ENCODE measurements around the gene CLRN1. TPM values are rescaled to one million over a fixed set of nuclear protein-coding genes. Genes with fewer than 3 reads are reported as not detected.

The CLRN1 gene
- total and polyA plus RNA-seq, 7 donors = not detected

DNA sequence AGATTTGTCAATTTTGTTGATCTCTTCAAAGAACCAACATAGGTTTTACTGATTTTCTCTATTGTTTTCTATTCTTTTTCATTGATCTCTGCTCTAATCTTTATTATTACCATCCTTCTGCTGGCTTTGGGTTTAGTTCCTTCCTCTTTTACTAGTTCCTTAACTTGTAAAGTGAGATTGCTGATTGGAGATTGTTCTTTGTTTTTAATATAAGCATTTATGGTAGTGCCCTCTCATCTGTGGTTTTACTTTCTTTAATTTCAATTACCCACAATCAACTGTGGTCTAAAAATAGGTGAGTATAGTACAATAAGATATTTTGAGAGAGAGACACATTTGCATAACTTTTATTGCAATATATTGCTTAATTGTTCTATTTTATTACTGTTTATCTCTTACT is 13.2 kb upstream of the CLRN1 start:
- DNase-seq = no peak
- H3K4me1 ChIP-seq = no peaks in the 10 kb centered on the region
- no peaks in the 10 kb centered on the region for H3K36me3 ChIP-seq
- no peak overlapping the region for H3K27ac ChIP-seq
- intact Hi-C loops (cut with DNase I) = no loop called here
- no peaks in the 10 kb centered on the region for H3K27me3 ChIP-seq
- H3K4me3 ChIP-seq = no peak overlapping the region
- no peak for TF ChIP-seq EP300 (IDR thresholded peaks at IDR 0.05)
- TF ChIP-seq POLR2A (IDR thresholded peaks at IDR 0.05) = no peak
- TF ChIP-seq, protein P1, sequence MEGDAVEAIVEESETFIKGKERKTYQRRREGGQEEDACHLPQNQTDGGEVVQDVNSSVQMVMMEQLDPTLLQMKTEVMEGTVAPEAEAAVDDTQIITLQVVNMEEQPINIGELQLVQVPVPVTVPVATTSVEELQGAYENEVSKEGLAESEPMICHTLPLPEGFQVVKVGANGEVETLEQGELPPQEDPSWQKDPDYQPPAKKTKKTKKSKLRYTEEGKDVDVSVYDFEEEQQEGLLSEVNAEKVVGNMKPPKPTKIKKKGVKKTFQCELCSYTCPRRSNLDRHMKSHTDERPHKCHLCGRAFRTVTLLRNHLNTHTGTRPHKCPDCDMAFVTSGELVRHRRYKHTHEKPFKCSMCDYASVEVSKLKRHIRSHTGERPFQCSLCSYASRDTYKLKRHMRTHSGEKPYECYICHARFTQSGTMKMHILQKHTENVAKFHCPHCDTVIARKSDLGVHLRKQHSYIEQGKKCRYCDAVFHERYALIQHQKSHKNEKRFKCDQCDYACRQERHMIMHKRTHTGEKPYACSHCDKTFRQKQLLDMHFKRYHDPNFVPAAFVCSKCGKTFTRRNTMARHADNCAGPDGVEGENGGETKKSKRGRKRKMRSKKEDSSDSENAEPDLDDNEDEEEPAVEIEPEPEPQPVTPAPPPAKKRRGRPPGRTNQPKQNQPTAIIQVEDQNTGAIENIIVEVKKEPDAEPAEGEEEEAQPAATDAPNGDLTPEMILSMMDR (IDR thresholded peaks at IDR 0.05) = no peak
- no peak for TF ChIP-seq POLR2AphosphoS5 (IDR thresholded peaks at IDR 0.05)
- no peaks in the 10 kb centered on the region for H3K9me3 ChIP-seq

DNA sequence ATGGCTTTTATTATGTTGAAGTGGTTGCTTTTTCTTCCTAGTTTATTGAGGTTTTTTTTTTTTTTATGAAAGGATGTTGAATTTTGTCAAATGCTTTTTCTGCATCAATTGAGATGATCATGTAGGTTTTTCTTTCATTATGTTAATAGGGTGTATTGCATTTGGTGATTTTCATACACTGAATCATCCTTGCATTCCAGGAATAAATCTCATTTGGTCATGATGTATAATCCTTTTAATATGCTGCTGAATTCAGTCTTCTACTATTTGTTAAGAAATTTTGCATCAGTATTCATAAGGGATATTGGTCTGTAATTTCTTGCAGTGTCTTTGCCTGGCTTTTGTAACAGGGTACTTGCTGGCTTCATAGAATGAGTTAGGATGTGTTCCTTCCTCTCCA is 11.5 kb upstream of the CLRN1 start:
- H3K27ac ChIP-seq = no peak overlapping the region
- no peak for TF ChIP-seq EP300 (IDR thresholded peaks at IDR 0.05)
- TF ChIP-seq POLR2A (IDR thresholded peaks at IDR 0.05) = no peak
- TF ChIP-seq, protein P1 (IDR thresholded peaks at IDR 0.05) = no peak
- TF ChIP-seq POLR2AphosphoS5 (IDR thresholded peaks at IDR 0.05) = no peak
- H3K4me3 ChIP-seq = no peak overlapping the region
- H3K27me3 ChIP-seq = no peaks in the 10 kb centered on the region
- no peaks in the 10 kb centered on the region for H3K9me3 ChIP-seq
- H3K36me3 ChIP-seq = no peaks in the 10 kb centered on the region
- intact Hi-C loops (cut with DNase I) = no loop called here
- no peak for DNase-seq
- H3K4me1 ChIP-seq = no peaks in the 10 kb centered on the region

DNA sequence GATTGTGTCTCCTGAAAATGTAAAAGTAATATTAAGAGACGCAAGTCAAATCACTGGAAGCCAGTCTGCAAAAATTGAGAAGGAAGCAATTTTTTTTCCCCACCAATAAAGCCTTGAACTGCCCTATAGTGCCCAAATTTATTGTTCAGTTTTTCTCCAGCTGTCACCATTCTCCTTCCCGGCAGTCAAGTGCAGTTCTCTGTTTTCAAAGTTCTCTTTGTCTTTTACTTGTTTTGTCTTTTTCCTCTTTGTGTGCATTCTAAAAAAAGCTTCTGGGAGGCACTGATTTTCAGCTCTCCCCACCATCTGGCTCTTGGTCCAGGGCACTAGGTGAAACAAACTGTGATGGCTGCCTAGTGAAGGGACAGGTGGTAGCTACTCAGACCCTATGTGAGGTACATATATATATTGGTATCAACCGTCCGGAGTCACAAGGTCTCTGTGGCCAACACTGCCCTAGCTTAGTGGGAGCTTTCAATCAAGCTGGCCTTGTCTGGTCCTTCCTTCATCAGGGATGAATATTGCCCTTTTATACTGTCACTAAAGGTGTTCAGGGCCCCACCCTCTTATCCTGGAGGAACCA is 6.1 kb upstream of the CLRN1 start:
- intact Hi-C loops (cut with DNase I) = no loop called here
- WGBS, 2 donors = 89 to 94% methylated on average over 4 of the region's 4 CpGs

DNA sequence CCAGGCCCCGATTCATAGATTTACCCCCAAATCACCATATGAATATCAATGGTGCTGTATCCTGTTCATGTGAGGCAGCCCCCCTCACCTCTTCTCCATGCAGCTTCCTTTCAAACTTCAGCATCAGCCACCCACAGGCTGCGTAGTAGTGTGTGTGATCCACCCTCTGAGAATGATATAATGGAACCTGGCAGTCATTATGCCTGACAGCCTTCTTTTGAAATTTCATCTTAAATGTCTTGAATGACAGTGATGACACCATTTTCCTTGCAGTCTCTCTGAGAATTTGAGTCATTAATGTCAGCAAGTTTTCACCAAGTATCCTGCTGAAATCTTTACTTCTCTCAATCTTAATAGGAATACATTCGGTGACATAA is 3.5 kb upstream of the CLRN1 start:
- H3K4me1 ChIP-seq = no peaks in the 10 kb centered on the region
- 86 to 87% methylated on average over 3 of the region's 3 CpGs for WGBS, 2 donors
- TF ChIP-seq, protein P1 (IDR thresholded peaks at IDR 0.05) = no peak
- TF ChIP-seq POLR2A (IDR thresholded peaks at IDR 0.05) (no peak), POLR2AphosphoS5 (IDR thresholded peaks at IDR 0.05) (no peak), EP300 (IDR thresholded peaks at IDR 0.05) (no peak)
- no peak for DNase-seq
- no peak overlapping the region for H3K27ac ChIP-seq
- H3K9me3 ChIP-seq = no peaks in the 10 kb centered on the region
- no peaks in the 10 kb centered on the region for H3K27me3 ChIP-seq
- H3K36me3 ChIP-seq = no peaks in the 10 kb centered on the region
- no peak overlapping the region for H3K4me3 ChIP-seq
- intact Hi-C loops (cut with DNase I) = no loop called here

More for the DNA sequence above, 6.1 kb upstream of the CLRN1 start:
- H3K4me1 ChIP-seq = no peaks in the 10 kb centered on the region
- DNase-seq = no peak
- TF ChIP-seq POLR2A (IDR thresholded peaks at IDR 0.05) = no peak
- no peak for TF ChIP-seq EP300 (IDR thresholded peaks at IDR 0.05)
- TF ChIP-seq POLR2AphosphoS5 (IDR thresholded peaks at IDR 0.05) = no peak
- TF ChIP-seq, protein P1 (IDR thresholded peaks at IDR 0.05) = no peak
- H3K4me3 ChIP-seq = no peak overlapping the region
- H3K27me3 ChIP-seq = no peaks in the 10 kb centered on the region
- H3K27ac ChIP-seq = no peak overlapping the region
- H3K36me3 ChIP-seq = no peaks in the 10 kb centered on the region
- H3K9me3 ChIP-seq = no peaks in the 10 kb centered on the region

Data from sigmoid colon (tissue), 7 donors.